K562 (cell line): ENCODE measurements around the gene LGI4. TPM values are rescaled to one million over a fixed set of nuclear protein-coding genes. Genes with fewer than 3 reads are reported as not detected.

ENCODE experiments used
- ATAC-seq: fragments of 200-7000 bp; cut with Tn5 transposase; 3 replicates; pipeline ENCODE4 v1.9.1; 2020; ENCODE audit warnings: moderate library complexity
- BruUV-seq: library from RNA; stranded (reverse); fragments of 400-500 nt; replicated peaks from 2 replicates; lab custom pipeline; 2021; lab: Mats Ljungman, UMichigan
- CTCF ChIA-PET: fragments of 300-600 bp; formaldehyde crosslinking; extraction: SDS; loops from one replicate; lab custom pipeline; 2021; ENCODE audit warnings: low intra/inter-chr PET ratio; lab: Yijun Ruan, JAX
- POLR2A ChIA-PET: fragments of 300-600, 350-650 bp; sonication (Branson Sonifier 250); formaldehyde crosslinking; extraction: SDS; loops from one replicate; lab custom pipeline; 2021; ENCODE audit warnings: antibody characterized with exemption, inconsistent platforms; lab: Yijun Ruan, JAX
- DNase-seq, 4 experiments: peaks; one replicate each; pipeline versions ENCODE4 v3.0.0 to v3.0.0-alpha.2; 2011 to 2018; ENCODE audit warnings: low spot score in 3 of 4, mixed read lengths in 3 of 4; ENCODE audit errors: extremely low read depth in 1 of 4
- FAIRE-seq: peaks from 2 replicates; lab custom pipeline; 2011; peaks lifted over from hg19 to GRCh38; lab: Jason Lieb, UNC
- H2AFZ ChIP-seq: 2 replicates; pipeline ENCODE4 v1.6.0; 2011; ENCODE audit warnings: low read depth, low read length, control low read depth, inconsistent platforms
- H3K27ac ChIP-seq: fragments of 200-600 bp; 3 replicates; pipeline ENCODE4 v1.8.0; 2011; ENCODE audit warnings: low read depth, mild to moderate bottlenecking, control low read depth, inconsistent platforms, low read length, moderate library complexity, mixed read lengths; ENCODE audit errors: extremely low read depth
- H3K27me3 ChIP-seq, 2 experiments: fragments of 300-600 bp in 1 of 2; 2 replicates in 1 of 2; 3 replicates in 1 of 2; pipeline versions ENCODE4 v1.6.0 to v1.8.0; 2011; ENCODE audit warnings: inconsistent platforms in 2 of 2, low read length in 2 of 2, mild to moderate bottlenecking in 1 of 2, mixed read lengths in 1 of 2, moderate library complexity in 1 of 2; ENCODE audit not compliant: control insufficient read depth in 2 of 2, insufficient read depth in 2 of 2
- H3K36me3 ChIP-seq: fragments of 300-600 bp; 3 replicates; pipeline ENCODE4 v1.8.0; 2011; ENCODE audit warnings: mild to moderate bottlenecking, low read length, inconsistent platforms; ENCODE audit not compliant: control insufficient read depth, insufficient read depth
- H3K4me1 ChIP-seq, 2 experiments: fragments of 200-600 bp in 1 of 2; replicated peaks in 1 of 2; 2 replicates in 1 of 2; 3 replicates in 1 of 2; pipeline versions ENCODE4 v1.5.1 to v1.8.0; 2011; ENCODE audit warnings: inconsistent platforms in 2 of 2, low read length in 2 of 2, mild to moderate bottlenecking in 1 of 2, mixed read lengths in 1 of 2, moderate library complexity in 1 of 2; ENCODE audit not compliant: control insufficient read depth in 2 of 2, insufficient read depth in 2 of 2
- H3K4me2 ChIP-seq: 2 replicates; pipeline ENCODE4 v1.6.1; 2011; ENCODE audit warnings: low read length, control low read depth, inconsistent platforms, mixed read lengths; ENCODE audit not compliant: insufficient read depth
- H3K4me3 ChIP-seq: fragments of 200-600 bp; sonication (generic), shearing (Covaris generic); 2 replicates; pipeline ENCODE4 v1.5.1; 2016; ENCODE audit warnings: control low read depth, inconsistent platforms
- H3K79me2 ChIP-seq: fragments of 200-600 bp; 3 replicates; pipeline ENCODE4 v1.8.0; 2011; ENCODE audit warnings: low read length, inconsistent platforms; ENCODE audit not compliant: control insufficient read depth, insufficient read depth
- H3K9ac ChIP-seq, 2 experiments: 2 replicates each; pipeline versions ENCODE4 v1.6.0 to v1.6.1; 2011; ENCODE audit warnings: low read depth in 2 of 2, low read length in 2 of 2, control low read depth in 1 of 2, inconsistent platforms in 1 of 2, mild to moderate bottlenecking in 1 of 2, mixed read lengths in 1 of 2; ENCODE audit not compliant: insufficient read depth in 1 of 2
- H3K9me1 ChIP-seq: one replicate; pipeline ENCODE4 v1.6.0; 2011; ENCODE audit warnings: inconsistent platforms, mild to moderate bottlenecking, low read length, moderate library complexity; ENCODE audit not compliant: control insufficient read depth, insufficient read depth
- H3K9me3 ChIP-seq: replicated peaks from 2 replicates; pipeline ENCODE4 v1.5.1; 2011; ENCODE audit warnings: low read depth, low read length, inconsistent platforms; ENCODE audit not compliant: control insufficient read depth, insufficient read depth
- H4K20me1 ChIP-seq: replicated peaks from 2 replicates; pipeline ENCODE4 v1.6.1; 2011; ENCODE audit warnings: low read length, inconsistent platforms, mixed read lengths; ENCODE audit not compliant: control insufficient read depth, insufficient read depth
- DIDO1 ChIP-seq: fragments of 450-650 bp; IDR thresholded peaks from 2 replicates; pipeline ENCODE4 v1.6.1; 2016; ENCODE audit warnings: low read depth, missing biosample characterization, missing genetic modification characterization
- SAFB2 ChIP-seq: fragments of 200-400 bp; formaldehyde crosslinking; IDR thresholded peaks from 2 replicates; pipeline ENCODE4 v1.6.1; 2018; ENCODE audit warnings: borderline replicate concordance, low read length, low read depth, moderate library complexity; ENCODE audit not compliant: severe bottlenecking
- SIX5 ChIP-seq, 2 experiments: IDR thresholded peaks; 2 replicates each; pipeline ENCODE4 v1.6.1; 2011; ENCODE audit warnings: low read length in 2 of 2, borderline replicate concordance in 1 of 2, low read depth in 1 of 2, mild to moderate bottlenecking in 1 of 2, moderate library complexity in 1 of 2; ENCODE audit not compliant: insufficient read depth in 1 of 2
- SRSF1 ChIP-seq: fragments of 200-400 bp; formaldehyde crosslinking; IDR thresholded peaks from 2 replicates; pipeline ENCODE4 v1.6.1; 2017; ENCODE audit warnings: mild to moderate bottlenecking, low read depth, low read length, moderate library complexity
- WGBS: fragments of 100-300 bp; shearing (Covaris generic); methylation state at CpG from one replicate; pipeline ENCODE4 v1.1.6; 2016; ENCODE audit warnings: low coverage, mixed read lengths; ENCODE audit not compliant: insufficient coverage; ENCODE audit errors: missing lambda C conversion rate; 5-methylcytosine and 5-hydroxymethylcytosine counted together
- in situ Hi-C: fragments of 300-500 bp; cut with MboI; formaldehyde crosslinking; loops from 4 replicates; pipeline ENCODE4 v1.15.0; 2018; ENCODE audit warnings: inconsistent platforms, mixed read lengths
- intact Hi-C: fragments of 100-400 bp; cut with micrococcal nuclease; formaldehyde crosslinking; loops from 2 replicates; pipeline ENCODE4 v1.14.2; 2022
- polyA plus RNA-seq, 8 experiments: library from polyadenylated mRNA; depleted of rRNA in 4 of 8; stranded (reverse) in 5 of 8; unstranded in 3 of 8; fragments of >200 nt; fragmentation: Nextera tagmentation in 2 of 8; fragmentation: Illumina TruSeq in 1 of 8; extraction: Ambion mirVana in 2 of 8; extraction: Trizol in 1 of 8; gene quantifications; 2 replicates each; pipeline versions ENCODE4 v1.2.1 to v1.2.3, GENCODE V29; 2011 to 2014; ENCODE audit warnings: inconsistent platforms in 1 of 8, missing spikeins in 1 of 8
- total RNA-seq, 7 experiments: library from RNA; depleted of rRNA in 6 of 7; stranded (reverse); fragments of >200 nt in 6 of 7; fragmentation: Illumina TruSeq in 2 of 7; extraction: Trizol in 2 of 7; gene quantifications; 2 replicates each; pipeline versions ENCODE4 v1.2.1 to v1.2.3, GENCODE V29; 2011 to 2021; ENCODE audit warnings: low replicate concordance in 1 of 7
- TF ChIP-seq, protein P1 (sequence below): sonication (generic); formaldehyde crosslinking; IDR thresholded peaks from 2 replicates; pipeline ENCODE4 v1.8.1; 2023; ENCODE audit warnings: mild to moderate bottlenecking, missing genetic modification reagents
- TF ChIP-seq, protein P2 (sequence below): fragments of 200-800 bp; sonication (Bioruptor generic); IDR thresholded peaks from 2 replicates; pipeline ENCODE4 v1.6.1; 2016; ENCODE audit warnings: missing genetic modification characterization, missing compliant biosample characterization

The LGI4 gene
- total and polyA plus RNA-seq, 9 of the 15 experiments (the other 6 are each of a cell fraction or from before 2014, with no cell fraction given) = 0.14 to 0.30 (median 0.24) TPM; not detected in 4

DNA sequence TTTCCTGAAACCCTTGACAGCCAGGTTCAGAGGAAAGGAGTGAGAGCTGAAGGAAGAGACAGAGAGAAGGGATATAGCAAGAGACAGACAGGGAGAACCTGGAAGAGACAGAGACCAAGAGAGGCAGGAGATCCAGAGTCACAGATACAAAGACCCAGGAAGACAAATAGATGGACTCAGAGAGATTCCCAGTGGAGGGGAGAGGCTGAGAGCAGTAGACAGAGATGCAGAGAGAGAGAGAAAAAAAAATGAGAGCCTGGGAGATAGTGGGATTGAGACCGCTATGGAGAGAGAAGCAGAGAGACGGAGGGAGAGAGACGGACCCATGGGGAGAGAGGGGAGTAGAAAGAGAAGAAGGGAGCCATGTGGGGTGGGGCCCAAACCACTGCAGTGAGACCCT lies 9.0 kb upstream of the LGI4 start:
- POLR2A ChIA-PET = interaction anchor here (0.6 to 1.0 kb wide), 4 partner anchors 118 to 749 kb away, joined by 3 read pairs; no protein-coding TSS in a partner anchor
- CTCF ChIA-PET = no interaction called here

More for the DNA sequence above, 9.0 kb upstream of the LGI4 start:
- Histone ChIP-seq H3K27ac (no peak overlapping the region), H2AFZ (no peak overlapping the region), H3K9me1 (no peaks in the 10 kb centered on the region), H4K20me1 (peaks cover 12% of the 10 kb centered on the region), H3K79me2 (no peaks in the 10 kb centered on the region), H3K9me3 (no peaks in the 10 kb centered on the region), H3K4me2 (no peak overlapping the region), H3K4me3 (no peak overlapping the region), H3K27me3 (no peaks in the 10 kb centered on the region; a peak in 1 of 5 replicates)
- no CpG with 5 or more reads among the region's 3 CpGs for WGBS
- no TSS peak for BruUV-seq
- in situ Hi-C loops = no loop called here
- TF ChIP-seq SIX5 (IDR thresholded peaks at IDR 0.05; ENCODE audit: borderline replicate concordance in 1 of 2, insufficient read depth in 1 of 2, low read depth in 1 of 2, low read length in 2 of 2) = no peak
- TF ChIP-seq DIDO1 = no peak
- no peak for TF ChIP-seq SRSF1
- TF ChIP-seq, protein P1, sequence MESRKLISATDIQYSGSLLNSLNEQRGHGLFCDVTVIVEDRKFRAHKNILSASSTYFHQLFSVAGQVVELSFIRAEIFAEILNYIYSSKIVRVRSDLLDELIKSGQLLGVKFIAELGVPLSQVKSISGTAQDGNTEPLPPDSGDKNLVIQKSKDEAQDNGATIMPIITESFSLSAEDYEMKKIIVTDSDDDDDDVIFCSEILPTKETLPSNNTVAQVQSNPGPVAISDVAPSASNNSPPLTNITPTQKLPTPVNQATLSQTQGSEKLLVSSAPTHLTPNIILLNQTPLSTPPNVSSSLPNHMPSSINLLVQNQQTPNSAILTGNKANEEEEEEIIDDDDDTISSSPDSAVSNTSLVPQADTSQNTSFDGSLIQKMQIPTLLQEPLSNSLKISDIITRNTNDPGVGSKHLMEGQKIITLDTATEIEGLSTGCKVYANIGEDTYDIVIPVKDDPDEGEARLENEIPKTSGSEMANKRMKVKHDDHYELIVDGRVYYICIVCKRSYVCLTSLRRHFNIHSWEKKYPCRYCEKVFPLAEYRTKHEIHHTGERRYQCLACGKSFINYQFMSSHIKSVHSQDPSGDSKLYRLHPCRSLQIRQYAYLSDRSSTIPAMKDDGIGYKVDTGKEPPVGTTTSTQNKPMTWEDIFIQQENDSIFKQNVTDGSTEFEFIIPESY (CRISPR knock-in tag) = no peak
- TF ChIP-seq SAFB2 = no peak
- TF ChIP-seq, protein P2, sequence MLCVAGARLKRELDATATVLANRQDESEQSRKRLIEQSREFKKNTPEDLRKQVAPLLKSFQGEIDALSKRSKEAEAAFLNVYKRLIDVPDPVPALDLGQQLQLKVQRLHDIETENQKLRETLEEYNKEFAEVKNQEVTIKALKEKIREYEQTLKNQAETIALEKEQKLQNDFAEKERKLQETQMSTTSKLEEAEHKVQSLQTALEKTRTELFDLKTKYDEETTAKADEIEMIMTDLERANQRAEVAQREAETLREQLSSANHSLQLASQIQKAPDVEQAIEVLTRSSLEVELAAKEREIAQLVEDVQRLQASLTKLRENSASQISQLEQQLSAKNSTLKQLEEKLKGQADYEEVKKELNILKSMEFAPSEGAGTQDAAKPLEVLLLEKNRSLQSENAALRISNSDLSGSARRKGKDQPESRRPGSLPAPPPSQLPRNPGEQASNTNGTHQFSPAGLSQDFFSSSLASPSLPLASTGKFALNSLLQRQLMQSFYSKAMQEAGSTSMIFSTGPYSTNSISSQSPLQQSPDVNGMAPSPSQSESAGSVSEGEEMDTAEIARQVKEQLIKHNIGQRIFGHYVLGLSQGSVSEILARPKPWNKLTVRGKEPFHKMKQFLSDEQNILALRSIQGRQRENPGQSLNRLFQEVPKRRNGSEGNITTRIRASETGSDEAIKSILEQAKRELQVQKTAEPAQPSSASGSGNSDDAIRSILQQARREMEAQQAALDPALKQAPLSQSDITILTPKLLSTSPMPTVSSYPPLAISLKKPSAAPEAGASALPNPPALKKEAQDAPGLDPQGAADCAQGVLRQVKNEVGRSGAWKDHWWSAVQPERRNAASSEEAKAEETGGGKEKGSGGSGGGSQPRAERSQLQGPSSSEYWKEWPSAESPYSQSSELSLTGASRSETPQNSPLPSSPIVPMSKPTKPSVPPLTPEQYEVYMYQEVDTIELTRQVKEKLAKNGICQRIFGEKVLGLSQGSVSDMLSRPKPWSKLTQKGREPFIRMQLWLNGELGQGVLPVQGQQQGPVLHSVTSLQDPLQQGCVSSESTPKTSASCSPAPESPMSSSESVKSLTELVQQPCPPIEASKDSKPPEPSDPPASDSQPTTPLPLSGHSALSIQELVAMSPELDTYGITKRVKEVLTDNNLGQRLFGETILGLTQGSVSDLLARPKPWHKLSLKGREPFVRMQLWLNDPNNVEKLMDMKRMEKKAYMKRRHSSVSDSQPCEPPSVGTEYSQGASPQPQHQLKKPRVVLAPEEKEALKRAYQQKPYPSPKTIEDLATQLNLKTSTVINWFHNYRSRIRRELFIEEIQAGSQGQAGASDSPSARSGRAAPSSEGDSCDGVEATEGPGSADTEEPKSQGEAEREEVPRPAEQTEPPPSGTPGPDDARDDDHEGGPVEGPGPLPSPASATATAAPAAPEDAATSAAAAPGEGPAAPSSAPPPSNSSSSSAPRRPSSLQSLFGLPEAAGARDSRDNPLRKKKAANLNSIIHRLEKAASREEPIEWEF (CRISPR knock-in tag) = no peak
- TF ChIP-seq, all 486 proteins: peak for 0
- intact Hi-C loops = loop anchor here (5.0 kb wide), 1 partner anchor 123 kb away; the partner anchor contains the start of gene USF2
- Histone ChIP-seq H3K9ac (no peak overlapping the region), H3K4me1 (peaks cover 13 to 52% of the 10 kb centered on the region in 2 experiments), H3K36me3 (peaks cover 8% of the 10 kb centered on the region; the same call in 2 of the 3 replicates)
- DNase-seq (no peak), ATAC-seq (no peak), FAIRE-seq (no peak)
